ENCODE results near the gene WDR88. TPM values are rescaled to one million over a fixed set of nuclear protein-coding genes. Genes with fewer than 3 reads are reported as not detected.
A peak's percentile ranks its signal among the peaks of the same experiment; 100 is the strongest.

The WDR88 gene
- total RNA-seq, 1 donor from 2014 or later = not detected

- no peak overlapping the region for H3K27ac Mint-ChIP-seq (ENCODE audit: unreplicated experiment)
- no peak for TF ChIP-seq CTCF (IDR thresholded peaks at IDR 0.05; ENCODE audit: unreplicated experiment)
- H3K4me1 Mint-ChIP-seq (ENCODE audit: unreplicated experiment) = no peaks in the 10 kb centered on the region
- no peaks in the 10 kb centered on the region for H3K36me3 Mint-ChIP-seq (ENCODE audit: low read depth, unreplicated experiment)
- H3K9me3 Mint-ChIP-seq (ENCODE audit: unreplicated experiment) = no peaks in the 10 kb centered on the region
- DNase-seq (ENCODE audit: low spot score) = no peak
- peak overlapping the region; percentile 74 for H3K4me3 Mint-ChIP-seq (ENCODE audit: unreplicated experiment)
- H3K27me3 Mint-ChIP-seq (ENCODE audit: unreplicated experiment) = peaks cover 9% of the 10 kb centered on the region
These were observed 61.5 kb downstream of the WDR88 start for GRCh38 chr19:33193269-33193864.

GRCh38 chr19:33193865-33194362 lies 62.0 kb downstream of the WDR88 start, which contains the start of gene LRP3:
Gene LRP3, plus strand, starts transcription at chr19:33194330. Its CDS starts 456 bp downstream, at chr19:33194786.
- Mint-ChIP-seq H3K4me1 (ENCODE audit: unreplicated experiment) (no peaks in the 10 kb centered on the region), H3K9me3 (ENCODE audit: unreplicated experiment) (no peaks in the 10 kb centered on the region), H3K27ac (ENCODE audit: unreplicated experiment) (no peak within 1 kb of the TSS), H3K4me3 (ENCODE audit: unreplicated experiment) (peak within 1 kb of the TSS; percentile 74), H3K27me3 (ENCODE audit: unreplicated experiment) (peaks cover 9% of the 10 kb centered on the region), H3K36me3 (ENCODE audit: low read depth, unreplicated experiment) (no peaks in the 10 kb centered on the region)
- no peak for TF ChIP-seq CTCF (IDR thresholded peaks at IDR 0.05; ENCODE audit: unreplicated experiment)
- no peak for DNase-seq (ENCODE audit: low spot score)

GRCh38 chr19:33194532-33194885 lies 62.6 kb downstream of the WDR88 start:
- Mint-ChIP-seq H3K9me3 (ENCODE audit: unreplicated experiment) (no peaks in the 10 kb centered on the region), H3K27ac (ENCODE audit: unreplicated experiment) (no peak overlapping the region), H3K27me3 (ENCODE audit: unreplicated experiment) (peaks cover 9% of the 10 kb centered on the region), H3K36me3 (ENCODE audit: low read depth, unreplicated experiment) (no peaks in the 10 kb centered on the region), H3K4me1 (ENCODE audit: unreplicated experiment) (no peaks in the 10 kb centered on the region), H3K4me3 (ENCODE audit: unreplicated experiment) (no peak overlapping the region)
- TF ChIP-seq CTCF (IDR thresholded peaks at IDR 0.05; ENCODE audit: unreplicated experiment) = no peak
- DNase-seq (ENCODE audit: low spot score) = no peak

GRCh38 chr19:33194886-33195644 lies 63.2 kb downstream of the WDR88 start:
- peaks cover 9% of the 10 kb centered on the region for H3K27me3 Mint-ChIP-seq (ENCODE audit: unreplicated experiment)
- no peaks in the 10 kb centered on the region for H3K4me1 Mint-ChIP-seq (ENCODE audit: unreplicated experiment)
- no peaks in the 10 kb centered on the region for H3K9me3 Mint-ChIP-seq (ENCODE audit: unreplicated experiment)
- no peak for TF ChIP-seq CTCF (IDR thresholded peaks at IDR 0.05; ENCODE audit: unreplicated experiment)
- no peak overlapping the region for H3K27ac Mint-ChIP-seq (ENCODE audit: unreplicated experiment)
- H3K36me3 Mint-ChIP-seq (ENCODE audit: low read depth, unreplicated experiment) = no peaks in the 10 kb centered on the region
- peak overlapping the region; percentile 67 for H3K4me3 Mint-ChIP-seq (ENCODE audit: unreplicated experiment)
- peak; percentile 41 for DNase-seq (ENCODE audit: low spot score)

Measured in endothelial cell (in vitro differentiated cells).